Chondrocyte (in vitro differentiated cells): ENCODE data around the gene CARD19. TPM values are rescaled to one million over a fixed set of nuclear protein-coding genes. Genes with fewer than 3 reads are reported as not detected.
A peak's percentile ranks its signal among the peaks of the same experiment; 100 is the strongest.

Source experiments
- DNase-seq: peaks from one replicate; pipeline ENCODE4 v3.0.0; 2021; ENCODE audit warnings: mixed read lengths, low spot score
- H3K27ac Mint-ChIP-seq: one replicate; pipeline ENCODE4 v1.8.0; 2021; ENCODE audit warnings: mild to moderate bottlenecking, moderate library complexity, mixed read lengths; ENCODE audit not compliant: unreplicated experiment
- H3K27me3 Mint-ChIP-seq: 2 replicates; pipeline ENCODE4 v1.8.0; 2021; ENCODE audit warnings: low read depth, mixed read lengths
- H3K36me3 Mint-ChIP-seq: 2 replicates; pipeline ENCODE4 v1.8.0; 2021; ENCODE audit warnings: low read depth, mixed read lengths
- H3K4me1 Mint-ChIP-seq: 2 replicates; pipeline ENCODE4 v1.8.0; 2021; ENCODE audit warnings: low read depth, mild to moderate bottlenecking, mixed read lengths
- H3K4me3 Mint-ChIP-seq: one replicate; pipeline ENCODE4 v1.8.0; 2021; ENCODE audit warnings: mild to moderate bottlenecking, moderate library complexity, mixed read lengths; ENCODE audit not compliant: unreplicated experiment
- H3K9me3 Mint-ChIP-seq: 2 replicates; pipeline ENCODE4 v1.8.0; 2021; ENCODE audit warnings: low read depth, mixed read lengths
- CTCF ChIP-seq: fragments of 200-600 bp; sonication (generic); IDR thresholded peaks from 2 replicates; pipeline ENCODE4 v1.5.0; 2021; ENCODE audit warnings: antibody characterized with exemption, mild to moderate bottlenecking, moderate library complexity
- total RNA-seq: library from RNA; stranded (reverse); gene quantifications from 3 replicates; pipeline ENCODE4 v1.2.1, GENCODE V29; 2021

Gene CARD19
- total RNA-seq, 1 donor from 2014 or later: 40.5 TPM

GRCh38 chr9:93107151-93107824 is 11.3 kb downstream of the CARD19 start:
- no peak overlapping the region for H3K27ac Mint-ChIP-seq
- TF ChIP-seq CTCF: no peak

GRCh38 chr9:93107825-93108161 is 11.8 kb downstream of the CARD19 start:
- Mint-ChIP-seq H3K27ac (no peak overlapping the region), H3K36me3 (peaks cover 19% of the 10 kb centered on the region), H3K27me3 (no peaks in the 10 kb centered on the region), H3K9me3 (peaks cover 13% of the 10 kb centered on the region), H3K4me1 (peaks cover 3% of the 10 kb centered on the region), H3K4me3 (no peak overlapping the region)
- no peak for TF ChIP-seq CTCF
- DNase-seq: peak; percentile 35

More at GRCh38 chr9:93107151-93107824, 11.3 kb downstream of the CARD19 start:
- Mint-ChIP-seq H3K36me3 (peaks cover 21% of the 10 kb centered on the region), H3K9me3 (peaks cover 13% of the 10 kb centered on the region), H3K4me1 (peaks cover 3% of the 10 kb centered on the region), H3K27me3 (no peaks in the 10 kb centered on the region), H3K4me3 (no peak overlapping the region)
- peak; percentile 62 for DNase-seq

GRCh38 chr9:93108291-93109041 is 12.4 kb downstream of the CARD19 start:
- Mint-ChIP-seq H3K36me3 (peaks cover 21% of the 10 kb centered on the region), H3K4me3 (no peak overlapping the region), H3K27me3 (no peaks in the 10 kb centered on the region), H3K9me3 (peaks cover 12% of the 10 kb centered on the region), H3K4me1 (peaks cover 3% of the 10 kb centered on the region), H3K27ac (no peak overlapping the region)
- DNase-seq: peak; percentile 79
- no peak for TF ChIP-seq CTCF

GRCh38 chr9:93110311-93110855 is 14.4 kb downstream of the CARD19 start:
- DNase-seq: peak; percentile 86
- Mint-ChIP-seq H3K4me3 (no peak overlapping the region), H3K9me3 (no peaks in the 10 kb centered on the region), H3K27me3 (no peaks in the 10 kb centered on the region), H3K36me3 (peaks cover 10% of the 10 kb centered on the region), H3K27ac (no peak overlapping the region), H3K4me1 (peaks cover 3% of the 10 kb centered on the region)
- TF ChIP-seq CTCF: no peak

- TF ChIP-seq CTCF: no peak
- H3K27me3 Mint-ChIP-seq: no peaks in the 10 kb centered on the region
- peaks cover 10% of the 10 kb centered on the region for H3K36me3 Mint-ChIP-seq
- H3K4me3 Mint-ChIP-seq: no peak overlapping the region
- no peaks in the 10 kb centered on the region for H3K9me3 Mint-ChIP-seq
- H3K4me1 Mint-ChIP-seq: peaks cover 3% of the 10 kb centered on the region
- DNase-seq: peak; percentile 84
- H3K27ac Mint-ChIP-seq: no peak overlapping the region
Measured at GRCh38 chr9:93111001-93111370, 15.0 kb downstream of the CARD19 start.
